ENCODE results near the gene ARHGEF33. TPM values are rescaled to one million over a fixed set of nuclear protein-coding genes. Genes with fewer than 3 reads are reported as not detected.

Gene ARHGEF33
- total RNA-seq, result 1 to 10 TPM in 1 of 2 donors, under 1 TPM in 1; 0.96 to 2.2 TPM

GRCh38 chr2:38889575-38889974 is at the start of gene ARHGEF33:
Gene ARHGEF33 (plus strand): TSS chr2:38889875. CDS start chr2:38919448, 29,573 bp downstream.
- no peaks in the 10 kb centered on the region for H3K4me1 ChIP-seq (replicated peaks)
- TF ChIP-seq POLR2AphosphoS5 (IDR thresholded peaks at IDR 0.05) (no peak), POLR2A (IDR thresholded peaks at IDR 0.05) (no peak), CTCF (IDR thresholded peaks at IDR 0.05) (no peak)
- H3K36me3 ChIP-seq, result no peaks in the 10 kb centered on the region
- no peak within 1 kb of the TSS for H3K4me3 ChIP-seq
- no peaks in the 10 kb centered on the region for H3K9me3 ChIP-seq
- H3K27ac ChIP-seq, result no peak within 1 kb of the TSS
- intact Hi-C loops (cut with DNase I), result no loop called here
- DNase-seq (ENCODE audit: low spot score), result no peak
- no peaks in the 10 kb centered on the region for H3K27me3 ChIP-seq (replicated peaks; ENCODE audit: insufficient read depth)
- WGBS, result 70% methylated on average over 3 of the region's 3 CpGs

- intact Hi-C loops (cut with DNase I), result no loop called here
- H3K9me3 ChIP-seq, result no peaks in the 10 kb centered on the region
- no peaks in the 10 kb centered on the region for H3K4me1 ChIP-seq (replicated peaks)
- no peak overlapping the region for H3K27ac ChIP-seq
- H3K36me3 ChIP-seq, result no peaks in the 10 kb centered on the region
- no peak overlapping the region for H3K4me3 ChIP-seq
- no peaks in the 10 kb centered on the region for H3K27me3 ChIP-seq (replicated peaks; ENCODE audit: insufficient read depth)
- WGBS, result 91% methylated on average over 3 of the region's 3 CpGs
- no peak for TF ChIP-seq POLR2A (IDR thresholded peaks at IDR 0.05)
- TF ChIP-seq CTCF (IDR thresholded peaks at IDR 0.05), result no peak
- no peak for TF ChIP-seq POLR2AphosphoS5 (IDR thresholded peaks at IDR 0.05)
- DNase-seq (ENCODE audit: low spot score), result no peak
These were observed 39.6 kb upstream of the ARHGEF33 start for GRCh38 chr2:38850045-38850444.

DNA sequence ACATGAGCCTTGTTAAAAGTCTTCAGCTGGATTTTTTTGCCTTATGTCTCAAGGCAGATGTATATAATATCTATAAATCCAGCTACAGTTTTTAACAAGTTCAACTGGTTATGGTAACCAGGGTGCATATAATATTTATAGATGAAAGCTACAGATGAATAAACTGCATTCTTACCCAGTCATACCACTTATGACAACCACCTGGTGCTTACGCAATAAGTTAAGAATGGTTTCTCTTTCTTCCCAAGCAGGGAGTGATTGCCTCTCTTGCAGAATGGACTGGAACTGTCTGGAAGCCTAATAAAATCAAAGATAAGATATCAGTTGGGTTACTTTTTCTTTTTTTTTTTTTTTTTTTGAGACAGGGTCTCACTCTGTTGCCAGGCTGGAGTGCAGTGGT is 33.5 kb upstream of the ARHGEF33 start:
- H3K27ac ChIP-seq, result no peak overlapping the region
- DNase-seq (ENCODE audit: low spot score), result no peak
- no peaks in the 10 kb centered on the region for H3K9me3 ChIP-seq
- intact Hi-C loops (cut with DNase I), result no loop called here
- no peak overlapping the region for H3K4me3 ChIP-seq
- TF ChIP-seq POLR2A (IDR thresholded peaks at IDR 0.05), result no peak
- TF ChIP-seq POLR2AphosphoS5 (IDR thresholded peaks at IDR 0.05), result no peak
- TF ChIP-seq CTCF (IDR thresholded peaks at IDR 0.05), result no peak
- no peaks in the 10 kb centered on the region for H3K4me1 ChIP-seq (replicated peaks)
- no peaks in the 10 kb centered on the region for H3K27me3 ChIP-seq (replicated peaks; ENCODE audit: insufficient read depth)
- no peaks in the 10 kb centered on the region for H3K36me3 ChIP-seq
- WGBS, result 100% methylated on average over 1 of the region's 1 CpG

DNA sequence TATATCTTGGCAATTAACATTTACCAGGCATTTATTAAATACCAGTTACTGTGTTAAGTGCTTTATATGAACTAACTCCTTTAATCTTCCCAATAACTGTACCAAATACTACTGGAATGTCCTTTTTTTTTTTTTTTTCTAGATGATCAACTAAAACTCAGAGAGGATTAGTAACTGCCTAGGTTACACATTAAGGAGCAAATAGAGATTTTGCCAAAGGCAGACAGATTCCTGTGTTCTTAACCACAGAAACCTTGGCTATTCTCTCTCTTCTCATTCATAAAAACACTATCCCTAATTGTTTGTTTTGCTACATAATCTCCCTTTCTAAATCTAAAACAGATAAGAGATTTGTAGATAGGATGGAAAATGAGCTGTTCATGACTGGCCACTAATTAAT is 27.2 kb upstream of the ARHGEF33 start:
- intact Hi-C loops (cut with DNase I), result no loop called here
- TF ChIP-seq POLR2A (IDR thresholded peaks at IDR 0.05) (no peak), POLR2AphosphoS5 (IDR thresholded peaks at IDR 0.05) (no peak), CTCF (IDR thresholded peaks at IDR 0.05) (no peak)
- no peaks in the 10 kb centered on the region for H3K27me3 ChIP-seq (replicated peaks; ENCODE audit: insufficient read depth)
- H3K27ac ChIP-seq, result no peak overlapping the region
- DNase-seq (ENCODE audit: low spot score), result no peak
- no peaks in the 10 kb centered on the region for H3K9me3 ChIP-seq
- H3K4me1 ChIP-seq (replicated peaks), result no peaks in the 10 kb centered on the region
- H3K4me3 ChIP-seq, result no peak overlapping the region
- H3K36me3 ChIP-seq, result no peaks in the 10 kb centered on the region

DNA sequence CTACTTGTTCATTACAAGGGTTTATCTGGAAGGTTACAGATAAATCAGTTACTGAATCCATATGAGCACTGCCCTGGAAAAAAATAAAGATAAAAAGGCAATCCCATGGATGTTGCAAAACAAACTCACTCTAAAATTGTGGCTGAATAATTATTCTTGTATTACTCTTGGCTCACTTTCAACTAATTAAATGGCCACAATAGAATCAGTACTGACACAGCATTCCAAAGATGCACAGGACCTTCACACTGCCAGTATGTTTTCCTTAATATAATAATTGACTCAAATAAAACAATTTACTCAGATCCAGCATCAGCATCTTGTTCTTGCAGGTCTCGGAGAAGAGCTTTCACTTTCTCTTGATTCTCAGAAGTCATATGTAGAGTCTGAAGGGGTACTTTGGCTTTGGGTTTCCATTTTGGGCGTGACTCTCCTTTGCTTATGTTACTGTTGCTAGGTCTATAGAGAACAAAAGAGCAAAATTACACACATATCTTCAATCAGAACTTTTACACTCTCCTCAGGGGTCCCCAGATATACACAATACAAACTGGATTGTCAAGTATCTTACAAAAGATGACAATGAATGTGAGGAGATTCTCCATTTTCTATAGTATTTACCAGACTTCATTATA is 26.5 kb upstream of the ARHGEF33 start:
- Histone ChIP-seq H3K4me3 (no peak overlapping the region), H3K27ac (no peak overlapping the region), H3K36me3 (no peaks in the 10 kb centered on the region), H3K4me1 (replicated peaks) (no peaks in the 10 kb centered on the region), H3K9me3 (no peaks in the 10 kb centered on the region), H3K27me3 (replicated peaks; ENCODE audit: insufficient read depth) (no peaks in the 10 kb centered on the region)
- intact Hi-C loops (cut with DNase I), result no loop called here
- WGBS, result 68% methylated on average over 2 of the region's 2 CpGs
- no peak for DNase-seq (ENCODE audit: low spot score)
- TF ChIP-seq CTCF (IDR thresholded peaks at IDR 0.05) (no peak), POLR2AphosphoS5 (IDR thresholded peaks at IDR 0.05) (no peak), POLR2A (IDR thresholded peaks at IDR 0.05) (no peak)

Measured in prostate gland (tissue), 2 donors.